ENCODE results near the gene RPL14.
A peak's percentile ranks its signal among the peaks of the same experiment; 100 is the strongest.
"Not testable (repeated sequence)": the region's sequence is repeated elsewhere in the genome, so short reads cannot be mapped to it uniquely, and the experiment has no call there.

RPL14 gene

DNA sequence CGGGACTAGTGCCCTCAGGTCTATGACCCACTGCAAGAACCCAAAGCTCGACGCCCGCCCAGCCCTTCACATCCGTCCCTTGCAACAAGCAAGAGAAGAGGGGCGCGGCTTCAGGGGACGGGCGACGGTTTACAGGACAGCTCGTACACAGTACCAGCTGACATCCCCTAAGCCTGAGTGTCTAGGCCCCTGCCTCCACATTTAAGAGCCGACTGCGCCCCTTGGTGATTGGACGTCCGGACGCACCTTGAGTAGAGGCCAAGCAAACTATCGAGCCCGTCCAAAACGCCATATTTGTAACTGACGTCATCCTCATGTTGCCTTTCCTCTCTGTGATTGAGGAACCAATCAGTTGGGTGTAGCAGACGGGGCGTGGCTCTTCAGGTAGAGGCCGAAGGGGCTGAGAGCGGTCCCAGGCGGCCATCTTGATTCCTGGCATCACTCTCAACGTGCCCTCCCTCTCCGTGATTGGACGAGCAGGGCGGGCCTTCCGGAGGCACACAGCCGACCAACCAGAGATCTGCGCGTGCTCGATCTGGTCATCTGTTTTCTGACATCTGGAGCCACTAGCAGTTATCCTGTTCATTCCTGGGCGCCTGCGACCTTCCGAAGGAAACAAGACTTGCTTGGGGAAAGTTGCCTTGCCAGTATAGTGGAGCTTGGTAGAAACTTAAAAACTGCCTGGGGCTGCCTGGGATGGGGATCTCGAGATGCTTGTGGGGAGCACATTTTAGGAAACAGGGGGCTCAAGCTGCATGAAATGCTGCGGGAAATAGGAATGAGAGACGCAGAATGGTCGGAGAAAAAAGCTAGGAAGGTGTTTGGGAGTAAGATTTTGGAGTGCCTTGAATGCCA, 4.0 kb upstream of the RPL14 start:
- no peaks in the 10 kb centered on the region for H3K27me3 Mint-ChIP-seq
- peaks cover 29% of the 10 kb centered on the region for H3K4me1 Mint-ChIP-seq (ENCODE audit: low read depth)
- no peaks in the 10 kb centered on the region for H3K9me3 Mint-ChIP-seq (ENCODE audit: low read depth)
- peak overlapping the region; percentile 94 for H3K27ac Mint-ChIP-seq
- peaks cover 5% of the 10 kb centered on the region for H3K36me3 Mint-ChIP-seq
- H3K4me3 Mint-ChIP-seq = peak overlapping the region; percentile 95

DNA sequence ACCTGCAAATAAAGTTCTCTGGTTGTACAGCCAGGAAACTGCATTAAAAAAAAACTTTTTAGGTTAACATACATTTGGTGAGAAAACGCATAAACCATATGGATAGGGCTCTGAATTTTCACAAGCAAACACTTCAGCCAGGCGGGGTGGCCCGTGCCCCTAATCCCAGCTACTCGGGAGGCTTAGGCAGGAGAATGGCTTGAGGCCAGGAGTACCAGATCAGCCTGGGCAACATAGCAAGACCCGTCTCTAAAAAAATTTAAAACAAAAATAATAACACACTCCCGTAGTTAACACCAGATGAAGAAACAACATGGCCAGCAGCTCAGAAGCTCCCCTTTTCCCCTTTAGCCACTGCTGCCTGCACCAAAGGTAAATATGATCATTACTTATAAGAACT, 3.2 kb upstream of the RPL14 start:
- peaks cover 36% of the 10 kb centered on the region for H3K4me1 Mint-ChIP-seq (ENCODE audit: low read depth)
- peak overlapping the region; percentile 99 for H3K4me3 Mint-ChIP-seq
- peaks cover 10% of the 10 kb centered on the region for H3K36me3 Mint-ChIP-seq
- H3K27me3 Mint-ChIP-seq = no peaks in the 10 kb centered on the region
- no peaks in the 10 kb centered on the region for H3K9me3 Mint-ChIP-seq (ENCODE audit: low read depth)
- H3K27ac Mint-ChIP-seq = no peak overlapping the region

DNA sequence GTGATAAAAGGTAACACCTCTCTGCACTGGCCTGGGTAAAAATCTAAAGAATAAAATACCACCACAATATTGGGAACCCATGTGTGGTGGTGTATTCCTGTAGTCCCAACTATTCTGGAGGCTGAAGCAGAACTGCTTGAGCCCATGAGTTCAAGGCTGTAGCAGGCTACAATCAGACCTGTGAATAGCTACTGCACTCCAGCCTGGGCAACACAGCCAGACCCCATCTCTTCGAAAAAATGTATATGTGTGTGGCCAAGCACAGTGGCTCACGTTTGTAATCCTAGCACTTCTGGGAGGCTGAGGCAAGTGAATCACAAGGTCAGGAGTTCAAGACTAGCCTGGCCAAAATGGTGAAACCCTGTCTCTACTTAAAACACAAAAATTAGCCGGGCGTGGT, 1.8 kb upstream of the RPL14 start:
- no peaks in the 10 kb centered on the region for H3K9me3 Mint-ChIP-seq (ENCODE audit: low read depth)
- peak overlapping the region; percentile 99 for H3K4me3 Mint-ChIP-seq
- no peak overlapping the region for H3K27ac Mint-ChIP-seq
- no peaks in the 10 kb centered on the region for H3K27me3 Mint-ChIP-seq
- peaks cover 12% of the 10 kb centered on the region for H3K36me3 Mint-ChIP-seq
- peaks cover 47% of the 10 kb centered on the region for H3K4me1 Mint-ChIP-seq (ENCODE audit: low read depth)

DNA sequence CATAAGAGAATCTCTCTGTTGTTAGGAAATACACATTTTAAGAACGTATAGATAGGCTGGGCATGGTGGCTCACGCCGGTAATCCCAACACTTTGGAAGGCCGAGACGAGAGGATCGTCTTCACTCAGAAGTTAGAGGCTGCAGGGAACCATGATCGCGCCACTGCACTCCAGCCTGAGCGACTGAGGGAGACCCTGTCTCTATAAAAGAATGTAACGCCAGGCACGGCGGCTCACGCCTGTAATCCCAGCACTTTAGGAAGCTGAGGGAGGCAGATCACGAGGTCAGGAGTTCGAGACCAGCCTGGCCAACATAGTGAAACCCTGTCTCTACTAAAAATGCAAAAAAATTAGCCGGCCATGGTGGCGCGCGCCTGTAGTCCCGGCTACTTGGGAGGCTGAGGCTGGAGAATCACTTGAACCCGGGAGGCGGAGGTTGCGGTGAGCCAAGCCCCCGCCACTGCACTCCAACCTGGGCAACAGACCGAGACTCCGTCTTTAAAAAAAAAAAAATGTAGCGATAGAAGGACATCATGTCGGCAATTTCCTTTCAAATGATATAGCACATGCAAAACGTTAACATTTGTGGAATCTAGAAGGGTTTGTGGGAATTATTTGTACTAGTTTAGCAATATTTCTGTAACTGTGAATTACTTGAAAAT, 730 bp upstream of the RPL14 start:
- Mint-ChIP-seq H3K4me1 (ENCODE audit: low read depth) (peaks cover 54% of the 10 kb centered on the region), H3K9me3 (ENCODE audit: low read depth) (no peaks in the 10 kb centered on the region), H3K36me3 (peaks cover 16% of the 10 kb centered on the region), H3K27ac (peak overlapping the region; percentile 98), H3K4me3 (peak overlapping the region; percentile 99), H3K27me3 (no peaks in the 10 kb centered on the region)

DNA sequence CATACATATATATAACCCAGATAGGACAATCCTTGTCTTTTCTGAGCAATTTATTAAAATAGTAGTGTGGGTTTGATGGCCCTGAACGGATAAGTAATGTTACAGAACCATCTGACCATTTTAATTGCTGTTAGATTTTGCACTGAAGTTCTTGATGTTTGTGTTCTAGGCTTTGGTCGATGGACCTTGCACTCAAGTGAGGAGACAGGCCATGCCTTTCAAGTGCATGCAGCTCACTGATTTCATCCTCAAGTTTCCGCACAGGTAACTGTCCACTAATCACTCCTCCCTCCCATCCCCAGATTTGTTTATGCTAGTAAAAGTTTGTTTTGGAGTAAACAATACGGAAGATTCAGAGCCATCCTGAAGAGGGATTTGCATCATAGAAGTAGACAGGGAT, 1.3 kb downstream of the RPL14 start:
- peaks cover 55% of the 10 kb centered on the region for H3K4me1 Mint-ChIP-seq (ENCODE audit: low read depth)
- H3K27me3 Mint-ChIP-seq = no peaks in the 10 kb centered on the region
- H3K36me3 Mint-ChIP-seq = peaks cover 21% of the 10 kb centered on the region
- no peaks in the 10 kb centered on the region for H3K9me3 Mint-ChIP-seq (ENCODE audit: low read depth)
- H3K4me3 Mint-ChIP-seq = peak overlapping the region; percentile 99
- peak overlapping the region; percentile 99 for H3K27ac Mint-ChIP-seq

DNA sequence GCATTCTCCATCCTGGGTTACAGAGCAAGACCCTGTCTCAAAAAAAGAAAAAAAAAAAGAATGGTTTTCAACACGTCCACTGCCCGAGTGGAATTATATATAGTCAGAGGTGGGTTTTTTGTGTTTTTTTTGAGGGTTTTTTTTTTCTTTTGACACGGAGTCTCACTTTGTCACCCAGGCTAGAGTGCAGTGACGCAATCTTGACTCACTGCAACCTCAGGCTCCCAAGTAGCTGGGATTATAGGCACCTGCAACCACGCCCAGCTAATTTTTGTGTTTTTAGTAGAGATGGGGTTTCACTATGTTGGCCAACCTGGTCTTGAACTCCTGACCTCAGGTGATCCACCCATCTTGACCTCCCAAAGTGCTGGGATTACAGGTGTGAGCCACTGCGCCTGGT, 3.3 kb downstream of the RPL14 start:
- Mint-ChIP-seq H3K4me3 (peak overlapping the region; percentile 99), H3K27ac (peak overlapping the region; percentile 88), H3K36me3 (peaks cover 29% of the 10 kb centered on the region), H3K4me1 (ENCODE audit: low read depth) (peaks cover 62% of the 10 kb centered on the region)
- not testable (repeated sequence) for H3K9me3 Mint-ChIP-seq (ENCODE audit: low read depth); H3K27me3 Mint-ChIP-seq

DNA sequence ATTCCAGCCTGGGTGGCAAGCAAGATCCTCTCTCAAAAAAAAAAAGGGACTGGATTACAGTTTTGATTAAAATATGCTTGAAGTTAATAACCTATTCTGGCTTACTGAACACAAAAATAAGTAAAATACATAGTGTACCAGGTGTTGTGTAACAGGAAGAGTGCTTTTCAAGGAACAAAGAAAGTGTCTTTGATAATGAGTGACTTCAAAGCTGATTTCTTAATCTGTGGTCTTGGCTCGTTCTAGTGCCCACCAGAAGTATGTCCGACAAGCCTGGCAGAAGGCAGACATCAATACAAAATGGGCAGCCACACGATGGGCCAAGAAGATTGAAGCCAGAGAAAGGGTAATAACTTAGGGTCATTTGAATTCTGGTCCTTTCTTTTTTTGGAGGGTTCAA, 4.0 kb downstream of the RPL14 start:
- peak overlapping the region; percentile 48 for H3K4me3 Mint-ChIP-seq
- H3K27ac Mint-ChIP-seq = peak overlapping the region; percentile 56
- H3K4me1 Mint-ChIP-seq (ENCODE audit: low read depth) = peaks cover 59% of the 10 kb centered on the region

DNA sequence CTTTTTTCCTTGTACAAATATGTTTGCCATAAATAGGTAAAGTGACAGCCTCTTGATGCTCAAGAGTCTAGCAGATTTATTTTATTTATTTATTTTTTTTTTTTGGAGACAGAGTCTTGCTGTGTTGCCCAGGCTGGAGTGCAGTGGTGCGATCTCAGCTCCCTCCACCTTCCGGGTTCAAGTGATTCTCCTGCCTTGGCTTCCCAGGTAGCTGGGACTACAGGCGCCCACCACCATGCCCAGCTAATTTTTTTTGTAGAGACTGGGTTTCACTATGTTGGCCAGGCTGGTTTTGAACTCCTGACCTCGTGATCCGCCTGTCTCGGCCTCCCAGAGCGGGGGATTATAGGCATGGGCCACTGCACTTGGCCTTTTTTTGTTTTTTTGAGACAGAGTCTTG, 5.7 kb downstream of the RPL14 start:
- H3K4me3 Mint-ChIP-seq = peak overlapping the region; percentile 10
- peaks cover 55% of the 10 kb centered on the region for H3K4me1 Mint-ChIP-seq (ENCODE audit: low read depth)
- not testable (repeated sequence) for H3K27me3 Mint-ChIP-seq; H3K9me3 Mint-ChIP-seq (ENCODE audit: low read depth); H3K27ac Mint-ChIP-seq
- peaks cover 29% of the 10 kb centered on the region for H3K36me3 Mint-ChIP-seq

More for the DNA sequence above, 4.0 kb downstream of the RPL14 start:
- Mint-ChIP-seq H3K36me3 (peaks cover 30% of the 10 kb centered on the region), H3K27me3 (no peaks in the 10 kb centered on the region), H3K9me3 (ENCODE audit: low read depth) (no peaks in the 10 kb centered on the region)

DNA sequence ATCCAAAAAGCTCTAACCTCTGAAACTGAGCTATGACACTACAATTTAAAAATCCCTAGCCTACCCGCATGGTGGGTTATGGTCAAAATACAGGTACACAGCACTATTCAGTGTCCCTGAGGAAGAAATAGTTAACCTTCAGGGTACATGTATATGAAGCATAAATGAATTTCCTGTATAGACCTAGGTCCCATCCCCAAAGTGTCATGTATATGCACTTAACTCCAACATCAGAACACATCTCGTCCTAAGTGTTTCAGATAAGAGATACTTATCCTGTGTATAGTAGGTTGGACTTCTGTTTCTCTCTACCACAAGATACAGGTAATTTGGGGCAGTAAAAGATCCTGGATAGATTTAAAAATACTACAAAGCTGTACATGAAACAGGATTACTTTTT, 6.4 kb downstream of the RPL14 start:
- peaks cover 48% of the 10 kb centered on the region for H3K4me1 Mint-ChIP-seq (ENCODE audit: low read depth)
- peak overlapping the region; percentile 27 for H3K4me3 Mint-ChIP-seq
- H3K36me3 Mint-ChIP-seq = peaks cover 21% of the 10 kb centered on the region
- no peaks in the 10 kb centered on the region for H3K27me3 Mint-ChIP-seq
- H3K9me3 Mint-ChIP-seq (ENCODE audit: low read depth) = no peaks in the 10 kb centered on the region
- peak overlapping the region; percentile 10 for H3K27ac Mint-ChIP-seq

DNA sequence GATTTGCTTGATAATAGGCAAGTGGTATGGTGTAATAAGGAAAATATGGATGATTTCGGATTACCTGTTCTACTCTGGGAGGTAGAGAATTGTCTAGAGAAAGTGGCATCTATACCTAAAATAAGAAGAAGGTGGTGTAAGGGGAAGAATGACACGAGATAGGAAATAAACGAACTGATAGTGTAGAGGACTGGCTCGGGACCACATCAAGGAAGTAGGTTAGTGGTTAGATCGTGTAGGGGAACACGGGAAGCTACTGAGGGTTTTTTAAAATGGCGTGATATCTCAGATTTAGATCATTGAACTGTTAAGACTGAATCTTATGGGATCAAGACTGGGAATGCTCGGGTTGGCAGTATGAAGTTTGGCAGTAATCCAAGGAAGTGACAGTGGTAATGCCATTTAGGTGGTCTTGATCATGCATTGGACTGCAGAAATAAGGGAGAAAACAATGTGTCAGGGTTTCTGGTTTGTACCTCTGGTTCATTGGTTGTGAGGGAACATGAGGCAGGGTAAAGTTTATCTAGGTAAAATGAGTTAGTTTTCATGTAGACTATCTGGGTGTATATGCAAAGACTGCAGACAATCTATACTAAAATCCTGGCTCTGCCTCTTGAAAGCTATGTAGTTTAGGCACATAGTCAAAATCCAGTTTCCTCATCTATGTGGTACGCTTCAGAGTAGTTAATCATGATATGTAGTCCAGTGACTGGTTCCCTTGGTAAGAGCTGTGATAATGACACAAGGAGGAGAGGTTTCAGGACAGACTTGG, 7.4 kb downstream of the RPL14 start:
- Mint-ChIP-seq H3K27me3 (no peaks in the 10 kb centered on the region), H3K4me1 (ENCODE audit: low read depth) (peaks cover 40% of the 10 kb centered on the region), H3K36me3 (peaks cover 18% of the 10 kb centered on the region), H3K4me3 (peak overlapping the region; percentile 33), H3K9me3 (ENCODE audit: low read depth) (no peaks in the 10 kb centered on the region), H3K27ac (peak overlapping the region; percentile 83)

DNA sequence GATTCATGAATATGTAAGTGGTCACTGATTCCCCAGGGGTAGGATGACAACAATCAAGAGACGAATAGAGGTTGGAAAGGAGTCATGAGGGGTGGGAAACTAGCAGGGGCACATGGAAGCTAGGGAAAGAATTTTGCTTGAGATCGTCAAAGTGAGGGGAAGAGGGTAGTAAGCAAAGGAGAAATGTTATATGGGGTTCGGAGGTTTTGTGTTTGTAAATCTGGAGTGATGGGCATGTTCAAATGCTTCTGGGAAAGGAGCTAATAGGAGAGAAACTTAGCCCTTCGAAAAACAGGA, 7.9 kb downstream of the RPL14 start:
- H3K9me3 Mint-ChIP-seq (ENCODE audit: low read depth) = no peaks in the 10 kb centered on the region
- peaks cover 18% of the 10 kb centered on the region for H3K36me3 Mint-ChIP-seq
- peaks cover 38% of the 10 kb centered on the region for H3K4me1 Mint-ChIP-seq (ENCODE audit: low read depth)
- H3K4me3 Mint-ChIP-seq = no peak overlapping the region
- no peak overlapping the region for H3K27ac Mint-ChIP-seq
- H3K27me3 Mint-ChIP-seq = no peaks in the 10 kb centered on the region

DNA sequence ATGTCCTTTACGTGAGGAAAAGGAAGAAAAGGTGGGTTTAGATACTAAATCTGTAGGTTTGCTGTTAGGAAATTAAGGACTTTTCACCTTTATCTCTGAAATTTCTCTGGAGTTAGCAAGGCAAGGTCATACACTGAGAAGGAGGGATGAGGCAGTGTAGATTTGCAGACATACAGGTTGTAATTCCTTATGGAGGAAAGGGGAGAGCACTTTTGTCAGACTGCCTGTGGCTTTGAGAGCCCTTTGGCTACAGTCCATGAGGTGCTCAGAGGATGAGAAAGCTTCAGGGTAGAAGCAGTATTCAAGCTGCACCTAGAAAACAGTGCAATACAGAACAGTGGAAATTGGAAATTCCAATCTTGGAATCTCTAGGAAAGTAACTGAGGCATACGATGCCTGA, 8.3 kb downstream of the RPL14 start:
- H3K27ac Mint-ChIP-seq = no peak overlapping the region
- H3K4me3 Mint-ChIP-seq = no peak overlapping the region
- H3K4me1 Mint-ChIP-seq (ENCODE audit: low read depth) = peaks cover 34% of the 10 kb centered on the region
- H3K27me3 Mint-ChIP-seq = no peaks in the 10 kb centered on the region
- H3K9me3 Mint-ChIP-seq (ENCODE audit: low read depth) = no peaks in the 10 kb centered on the region
- H3K36me3 Mint-ChIP-seq = peaks cover 18% of the 10 kb centered on the region

DNA sequence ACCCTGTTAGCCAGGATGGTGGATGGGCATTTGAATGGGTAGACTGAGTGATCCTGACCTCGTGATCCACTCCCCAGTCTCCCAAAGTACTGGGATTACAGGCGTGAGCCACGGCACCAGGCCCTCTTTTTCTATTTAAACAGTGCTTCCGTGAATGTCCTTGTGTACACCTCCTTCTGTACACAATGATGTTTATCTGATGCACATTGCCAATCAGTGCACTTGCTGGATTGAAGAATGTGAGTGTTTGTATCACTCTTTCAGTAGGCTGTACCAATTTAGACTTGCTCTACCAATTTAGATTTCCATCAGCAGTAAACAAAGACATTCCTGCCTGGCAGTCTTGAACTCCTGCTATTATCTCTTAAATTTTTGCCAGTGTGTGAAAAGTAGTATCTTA, 10.9 kb downstream of the RPL14 start:
- Mint-ChIP-seq H3K4me3 (no peak overlapping the region), H3K27ac (no peak overlapping the region), H3K36me3 (peaks cover 10% of the 10 kb centered on the region), H3K4me1 (ENCODE audit: low read depth) (peaks cover 20% of the 10 kb centered on the region), H3K9me3 (ENCODE audit: low read depth) (no peaks in the 10 kb centered on the region), H3K27me3 (no peaks in the 10 kb centered on the region)

DNA sequence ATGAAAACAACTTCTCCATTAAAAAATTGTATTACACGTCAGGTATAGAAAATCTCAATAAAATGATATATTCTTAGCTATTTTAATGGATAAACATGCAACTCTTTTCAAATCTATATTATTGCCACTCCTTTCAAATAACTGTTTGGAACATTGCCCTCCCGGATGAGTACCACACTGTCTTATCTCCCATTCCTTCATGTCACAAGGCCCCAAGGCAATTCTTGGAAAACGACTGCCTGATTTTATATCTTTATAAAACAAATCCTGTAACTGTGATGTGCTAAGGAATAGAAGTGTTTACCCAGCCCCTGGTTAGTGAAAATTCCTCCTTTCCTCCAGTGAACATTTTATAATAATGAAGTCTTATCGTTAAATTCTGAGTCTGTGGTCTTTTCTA, 13.6 kb downstream of the RPL14 start:
- no peak overlapping the region for H3K4me3 Mint-ChIP-seq
- no peaks in the 10 kb centered on the region for H3K4me1 Mint-ChIP-seq (ENCODE audit: low read depth)
- no peaks in the 10 kb centered on the region for H3K9me3 Mint-ChIP-seq (ENCODE audit: low read depth)
- H3K27me3 Mint-ChIP-seq = no peaks in the 10 kb centered on the region
- H3K36me3 Mint-ChIP-seq = peaks cover 2% of the 10 kb centered on the region
- H3K27ac Mint-ChIP-seq = no peak overlapping the region

Measured in activated naive CD8-positive, alpha-beta T cell (primary cell).